Mucosa of rectum (tissue), 2 donors: ENCODE measurements around the gene DOK6.
"Not testable (repeated sequence)": the region's sequence is repeated elsewhere in the genome, so short reads cannot be mapped to it uniquely, and the experiment has no call there.

ENCODE experiments used
- H3K27ac ChIP-seq, 2 donors: one replicate each; pipeline ENCODE4 v1.7.0; 2013; ENCODE audit warnings: inconsistent platforms in 2 of 2, low read depth in 2 of 2, low read length in 2 of 2
- H3K27me3 ChIP-seq, 2 donors: one replicate each; pipeline ENCODE4 v1.7.0; 2013; ENCODE audit warnings: low read length in 2 of 2; ENCODE audit not compliant: control insufficient read depth in 2 of 2, insufficient read depth in 2 of 2
- H3K36me3 ChIP-seq, 2 donors: one replicate each; pipeline ENCODE4 v1.7.0; 2013; ENCODE audit warnings: low read length in 2 of 2; ENCODE audit not compliant: control insufficient read depth in 2 of 2, insufficient read depth in 2 of 2
- H3K4me1 ChIP-seq, 2 donors: one replicate each; pipeline ENCODE4 v1.7.0; 2013; ENCODE audit warnings: low read length in 2 of 2, mild to moderate bottlenecking in 1 of 2; ENCODE audit not compliant: control insufficient read depth in 2 of 2, insufficient read depth in 2 of 2
- H3K4me3 ChIP-seq, 2 donors: one replicate each; pipeline ENCODE4 v1.7.0; 2013; ENCODE audit warnings: low read length in 2 of 2
- H3K9ac ChIP-seq, 2 donors: one replicate each; pipeline ENCODE4 v1.7.0; 2013; ENCODE audit warnings: low read length in 2 of 2, low read depth in 1 of 2, mild to moderate bottlenecking in 1 of 2
- H3K9me3 ChIP-seq, 2 donors: one replicate each; pipeline ENCODE4 v1.7.0; 2013; ENCODE audit warnings: low read length in 2 of 2; ENCODE audit not compliant: control insufficient read depth in 2 of 2
- donor health status: healthy.
- donor health status: Normal muscosa, but diverticular disease.

DOK6 gene

DNA sequence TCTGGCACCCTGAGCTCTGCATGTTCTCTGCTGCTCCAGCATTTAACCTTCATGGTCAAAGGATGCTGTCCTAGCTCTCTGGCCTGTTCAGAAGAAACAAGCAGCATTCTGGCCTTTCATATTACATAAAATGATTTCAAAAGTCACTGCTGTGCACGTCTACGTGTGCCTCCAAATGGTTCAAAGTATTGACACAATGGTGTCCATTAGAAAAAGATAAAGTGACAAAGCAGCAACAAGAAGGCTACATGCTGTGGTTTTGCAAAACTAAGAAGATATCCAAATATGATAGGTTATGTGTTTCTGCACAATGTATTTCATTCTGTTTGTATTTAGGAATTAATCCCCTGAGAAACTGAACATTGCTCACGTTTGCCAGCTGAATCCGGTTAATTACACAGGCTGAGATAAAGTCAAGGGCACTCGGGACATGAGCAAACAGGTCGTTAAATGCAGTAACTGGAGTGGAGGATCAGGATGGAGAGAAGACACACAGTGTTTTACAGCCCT is 258.5 kb downstream of the DOK6 start:
- Histone ChIP-seq H3K9me3 (no peaks in the 10 kb centered on the region), H3K4me3 (no peak overlapping the region), H3K4me1 (no peaks in the 10 kb centered on the region), H3K27ac (no peak overlapping the region), H3K27me3 (no peaks in the 10 kb centered on the region), H3K36me3 (no peaks in the 10 kb centered on the region), H3K9ac (no peak overlapping the region)

DNA sequence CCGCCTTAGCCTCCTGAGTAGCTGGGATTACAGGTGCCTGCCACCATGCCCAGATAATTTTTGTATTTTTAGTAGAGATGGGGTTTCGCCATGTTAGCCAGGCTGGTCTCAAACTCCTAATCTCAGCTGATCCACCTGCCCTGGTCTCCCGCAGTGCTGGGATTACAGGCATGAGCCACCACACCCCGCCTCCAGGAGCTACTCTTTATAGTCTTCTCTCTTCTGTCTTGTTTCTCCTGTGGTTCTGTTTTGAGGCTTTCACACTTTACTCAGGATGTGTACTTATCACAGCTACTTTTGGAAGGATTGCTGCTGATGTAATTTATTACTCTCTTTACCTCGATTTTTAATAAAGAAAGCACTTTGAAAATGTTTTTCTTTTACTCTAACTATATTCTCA is 261.4 kb downstream of the DOK6 start:
- not testable (repeated sequence) for H3K9ac ChIP-seq, H3K4me3 ChIP-seq, H3K36me3 ChIP-seq

DNA sequence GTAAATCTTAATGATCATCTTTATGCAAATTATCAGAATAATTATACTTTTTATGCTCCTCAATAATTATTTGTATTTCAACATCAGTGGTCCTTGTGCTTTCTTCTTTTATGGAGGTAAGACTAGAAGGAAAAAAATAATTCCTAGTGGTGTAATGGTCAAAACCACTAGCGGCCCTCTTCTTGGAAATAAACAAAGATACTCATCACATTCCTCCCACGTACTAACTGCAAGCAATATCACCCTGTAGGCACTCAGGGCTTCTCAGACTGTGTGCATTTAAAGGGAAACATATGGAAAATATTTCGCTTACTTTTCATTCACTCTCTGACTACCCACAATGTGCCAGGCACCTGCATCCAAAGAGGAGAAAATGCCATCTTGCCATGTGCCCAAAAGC is 263.7 kb downstream of the DOK6 start:
- no peaks in the 10 kb centered on the region for H3K27me3 ChIP-seq
- H3K36me3 ChIP-seq = no peaks in the 10 kb centered on the region
- H3K4me3 ChIP-seq = no peak overlapping the region
- no peak overlapping the region for H3K27ac ChIP-seq
- no peaks in the 10 kb centered on the region for H3K4me1 ChIP-seq
- no peaks in the 10 kb centered on the region for H3K9me3 ChIP-seq
- no peak overlapping the region for H3K9ac ChIP-seq

More for the DNA sequence above, 261.4 kb downstream of the DOK6 start:
- not testable (repeated sequence) for H3K4me1 ChIP-seq, H3K27ac ChIP-seq, H3K27me3 ChIP-seq, H3K9me3 ChIP-seq

DNA sequence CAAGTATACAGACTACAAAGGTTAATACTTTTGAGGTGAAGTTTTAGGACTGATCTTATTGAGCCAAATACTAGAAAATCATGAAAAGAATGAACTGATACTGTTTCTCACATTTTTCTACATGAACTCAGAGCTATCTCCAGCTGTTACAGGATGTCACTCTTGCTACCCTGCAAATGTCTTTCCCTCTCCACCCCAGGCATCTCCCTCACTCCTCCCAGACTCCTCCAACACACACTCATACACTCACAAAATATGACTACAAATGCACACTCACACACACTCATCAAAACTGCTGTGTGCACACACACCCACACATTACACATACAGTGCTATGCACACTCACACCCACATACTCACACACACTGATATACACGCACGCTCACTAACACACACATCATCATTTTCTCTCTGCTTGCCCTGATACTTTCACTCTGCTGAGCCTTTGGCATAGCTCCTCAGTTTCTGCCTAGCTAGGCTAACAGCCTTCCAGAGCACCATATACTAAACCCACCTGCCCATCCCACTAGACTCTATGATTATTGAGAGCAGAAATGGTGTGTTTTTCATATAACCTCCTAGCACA is 273.7 kb downstream of the DOK6 start:
- Histone ChIP-seq H3K9me3 (no peaks in the 10 kb centered on the region), H3K4me1 (no peaks in the 10 kb centered on the region), H3K27ac (no peak overlapping the region), H3K27me3 (no peaks in the 10 kb centered on the region), H3K4me3 (no peak overlapping the region), H3K36me3 (no peaks in the 10 kb centered on the region), H3K9ac (no peak overlapping the region)

DNA sequence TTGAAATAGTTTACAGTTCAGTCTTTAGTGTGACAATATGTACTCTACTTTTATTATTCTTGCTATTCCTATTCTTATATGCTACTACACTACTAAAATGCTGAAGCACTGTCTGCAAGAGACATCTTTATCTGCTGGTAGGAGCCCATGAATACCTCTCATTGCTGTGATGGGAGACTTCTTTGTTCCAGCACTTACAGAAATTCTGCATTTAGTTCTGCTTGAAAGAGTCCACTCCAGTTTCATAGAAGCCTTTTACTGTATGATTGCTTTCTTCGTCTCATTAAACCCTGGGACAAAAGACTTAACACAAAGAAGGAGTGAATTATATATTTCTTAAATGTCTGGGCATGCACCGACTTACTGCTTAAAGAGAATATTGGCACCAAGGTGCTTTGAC is 274.3 kb downstream of the DOK6 start:
- no peak overlapping the region for H3K9ac ChIP-seq
- H3K4me1 ChIP-seq = no peaks in the 10 kb centered on the region
- H3K27me3 ChIP-seq = no peaks in the 10 kb centered on the region
- no peak overlapping the region for H3K4me3 ChIP-seq
- no peaks in the 10 kb centered on the region for H3K36me3 ChIP-seq
- H3K9me3 ChIP-seq = no peaks in the 10 kb centered on the region
- H3K27ac ChIP-seq = no peak overlapping the region

DNA sequence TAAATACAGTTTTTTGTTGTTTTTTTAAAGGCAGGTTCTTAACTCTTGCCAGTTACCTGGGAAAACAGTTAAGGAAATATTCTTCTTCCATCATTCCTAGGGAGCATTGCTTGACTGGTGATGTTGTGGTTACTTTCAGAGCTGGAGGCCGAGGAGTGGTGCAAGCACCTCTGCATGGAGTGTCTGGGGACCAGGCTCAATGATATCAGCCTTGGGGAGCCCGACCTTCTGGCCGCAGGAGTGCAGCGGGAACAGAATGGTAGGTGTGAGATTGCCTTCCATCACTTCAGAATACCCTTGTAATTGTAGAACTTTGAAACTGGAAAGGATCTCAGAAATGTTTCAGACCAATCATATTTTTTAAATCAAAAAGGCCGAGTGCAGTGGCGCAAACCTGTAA is 276.9 kb downstream of the DOK6 start:
- Histone ChIP-seq H3K9me3 (no peaks in the 10 kb centered on the region), H3K9ac (no peak overlapping the region), H3K36me3 (no peaks in the 10 kb centered on the region), H3K4me1 (no peaks in the 10 kb centered on the region), H3K27ac (no peak overlapping the region), H3K4me3 (no peak overlapping the region), H3K27me3 (no peaks in the 10 kb centered on the region)

DNA sequence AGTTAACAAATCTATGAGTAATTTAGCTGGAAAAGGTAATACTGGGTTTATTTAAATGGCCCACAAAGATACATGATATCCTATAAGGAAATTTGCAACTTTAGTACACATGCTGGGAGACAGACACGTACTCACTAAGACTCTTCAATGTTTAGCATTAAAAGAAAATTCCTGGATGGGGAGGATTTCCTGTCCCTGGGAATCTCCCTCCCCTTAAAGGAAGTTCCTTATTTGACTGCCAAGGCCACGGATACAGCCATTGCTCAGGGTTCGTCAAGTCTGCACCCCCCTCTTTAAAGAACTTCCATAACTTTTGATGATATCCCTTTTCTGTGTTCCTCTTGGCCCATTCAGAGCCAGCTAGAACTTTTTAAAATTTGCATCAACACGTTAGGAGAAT is 279.4 kb downstream of the DOK6 start:
- Histone ChIP-seq H3K9me3 (no peaks in the 10 kb centered on the region), H3K27me3 (no peaks in the 10 kb centered on the region), H3K36me3 (no peaks in the 10 kb centered on the region), H3K4me1 (no peaks in the 10 kb centered on the region), H3K9ac (no peak overlapping the region), H3K4me3 (no peak overlapping the region), H3K27ac (no peak overlapping the region)

DNA sequence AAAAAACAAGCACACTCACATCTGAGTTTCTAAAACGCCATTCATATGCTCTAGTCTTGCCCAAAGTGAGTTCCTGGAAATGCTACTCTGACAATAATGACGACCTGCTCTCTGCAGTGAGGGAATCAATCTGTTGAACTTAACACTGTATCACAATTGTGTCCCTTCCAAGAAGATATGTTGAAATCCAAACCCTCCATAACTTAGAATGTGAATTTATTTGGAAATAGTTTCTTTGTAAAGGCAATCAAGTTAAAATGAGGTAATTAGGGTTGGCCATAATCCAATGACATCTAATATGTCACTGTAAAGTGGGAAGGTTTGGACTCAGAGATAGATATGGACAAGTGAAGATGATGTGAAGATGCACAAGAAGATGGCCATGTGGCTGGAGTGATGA is 282.5 kb downstream of the DOK6 start:
- H3K27me3 ChIP-seq = no peaks in the 10 kb centered on the region
- H3K9ac ChIP-seq = no peak overlapping the region
- H3K27ac ChIP-seq = no peak overlapping the region
- no peaks in the 10 kb centered on the region for H3K4me1 ChIP-seq
- H3K9me3 ChIP-seq = no peaks in the 10 kb centered on the region
- H3K4me3 ChIP-seq = no peak overlapping the region
- no peaks in the 10 kb centered on the region for H3K36me3 ChIP-seq

DNA sequence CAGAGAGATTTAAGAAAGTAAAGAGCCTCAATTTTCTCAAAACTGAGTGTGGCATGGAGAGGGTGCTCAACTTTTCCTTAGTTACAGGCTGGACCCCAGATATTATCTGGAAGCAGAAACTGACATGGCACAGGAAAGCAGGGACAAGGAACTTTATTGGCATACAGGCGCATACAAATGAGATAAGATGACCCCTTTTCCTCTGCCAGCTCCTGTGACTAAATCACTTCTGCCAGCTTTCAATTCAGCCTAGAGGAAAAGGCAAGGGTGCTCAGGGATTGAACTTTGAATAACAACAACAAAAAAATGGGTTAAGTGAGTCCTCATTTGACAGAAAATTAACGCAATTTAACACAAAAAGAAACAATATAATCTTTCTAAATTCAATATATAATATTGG is 284.1 kb downstream of the DOK6 start:
- no peak overlapping the region for H3K9ac ChIP-seq
- H3K4me1 ChIP-seq = no peaks in the 10 kb centered on the region
- no peak overlapping the region for H3K27ac ChIP-seq
- no peak overlapping the region for H3K4me3 ChIP-seq
- no peaks in the 10 kb centered on the region for H3K27me3 ChIP-seq
- no peaks in the 10 kb centered on the region for H3K9me3 ChIP-seq
- H3K36me3 ChIP-seq = no peaks in the 10 kb centered on the region

DNA sequence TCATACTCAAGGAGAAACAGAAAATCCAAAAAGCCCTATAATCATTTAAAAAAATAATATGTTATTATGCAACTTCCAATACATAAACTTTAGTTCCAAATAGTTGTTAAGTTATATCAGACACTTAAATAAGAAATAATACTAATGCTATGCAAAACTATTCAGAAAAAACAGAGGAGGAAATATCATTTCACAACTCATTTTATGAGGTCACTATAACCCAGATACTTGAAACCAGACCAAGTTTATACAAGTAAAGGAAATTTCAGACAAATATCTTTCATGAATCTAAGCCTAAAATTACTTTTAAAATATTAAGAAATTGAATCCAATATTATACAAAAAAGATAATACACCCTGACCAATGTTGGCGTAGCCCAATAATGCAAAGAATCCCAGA is 286.2 kb downstream of the DOK6 start:
- H3K27me3 ChIP-seq = no peaks in the 10 kb centered on the region
- H3K9me3 ChIP-seq = no peaks in the 10 kb centered on the region
- H3K27ac ChIP-seq = no peak overlapping the region
- no peaks in the 10 kb centered on the region for H3K36me3 ChIP-seq
- H3K4me3 ChIP-seq = no peak overlapping the region
- no peak overlapping the region for H3K9ac ChIP-seq
- H3K4me1 ChIP-seq = no peaks in the 10 kb centered on the region
